HepG2 (cell line): Measurements from ENCODE around the gene SNX19. TPM values are rescaled to one million over a fixed set of nuclear protein-coding genes. Genes with fewer than 3 reads are reported as not detected.

Experiments
- ELF1 ChIP-seq: sonication (generic); formaldehyde crosslinking; IDR thresholded peaks from 2 replicates; pipeline ENCODE4 v1.4.0; 2020; ENCODE audit warnings: missing genetic modification reagents
- GPN1 ChIP-seq: sonication (generic); formaldehyde crosslinking; IDR thresholded peaks from 2 replicates; pipeline ENCODE4 v1.5.1; 2020; ENCODE audit warnings: missing genetic modification reagents, borderline replicate concordance
- HOXA3 ChIP-seq: sonication (generic); formaldehyde crosslinking; IDR thresholded peaks from 2 replicates; pipeline ENCODE4 v1.5.0; 2020; ENCODE audit warnings: missing genetic modification reagents
- KLF16 ChIP-seq, 2 experiments: sonication (generic) in 1 of 2; formaldehyde crosslinking in 1 of 2; IDR thresholded peaks; 2 replicates each; pipeline versions ENCODE4 v1.6.1 to v1.8.0; 2016 to 2023; ENCODE audit warnings: missing genetic modification reagents in 2 of 2, missing compliant biosample characterization in 1 of 2
- NFAT5 ChIP-seq: sonication (generic); formaldehyde crosslinking; IDR thresholded peaks from 2 replicates; pipeline ENCODE4 v1.4.0; 2020; ENCODE audit warnings: missing genetic modification reagents
- SNAPC2 ChIP-seq: sonication (generic); formaldehyde crosslinking; IDR thresholded peaks from 2 replicates; pipeline ENCODE4 v1.8.1; 2022; ENCODE audit warnings: mild to moderate bottlenecking, missing genetic modification reagents
- ZBTB2 ChIP-seq: sonication (generic); formaldehyde crosslinking; IDR thresholded peaks from 2 replicates; pipeline ENCODE4 v1.8.0; 2022; ENCODE audit warnings: low read depth, missing genetic modification reagents
- ZBTB38 ChIP-seq: sonication (generic); formaldehyde crosslinking; IDR thresholded peaks from 2 replicates; pipeline ENCODE4 v1.5.1; 2020; ENCODE audit warnings: mild to moderate bottlenecking, missing genetic modification reagents
- ZNF761 ChIP-seq: sonication (generic); formaldehyde crosslinking; conservative IDR thresholded peaks from 2 replicates; pipeline ENCODE4 v1.4.0; 2020; ENCODE audit warnings: mild to moderate bottlenecking, missing genetic modification reagents
- polyA plus RNA-seq, 8 experiments: library from polyadenylated mRNA; depleted of rRNA in 3 of 8; stranded (reverse) in 7 of 8; unstranded in 1 of 8; fragments of >200 nt; fragmentation: Illumina TruSeq in 4 of 8; extraction: Trizol in 4 of 8; gene quantifications; 2 replicates each; pipeline versions ENCODE4 v1.2.1 to v1.2.3, GENCODE V29; 2011 to 2016; ENCODE audit warnings: low read depth in 4 of 8, missing spikeins in 1 of 8, mixed read lengths in 1 of 8; ENCODE audit not compliant: insufficient read depth in 1 of 8
- total RNA-seq, 5 experiments: library from RNA; depleted of rRNA; stranded (reverse); fragments of >200 nt; fragmentation: Illumina TruSeq; extraction: Trizol; gene quantifications; 2 replicates each; pipeline ENCODE4 v1.2.3, GENCODE V29; 2016; ENCODE audit warnings: low read depth in 1 of 5

SNX19 gene
- total and polyA plus RNA-seq, 2 of the 13 experiments (the other 11 are each of a cell fraction or from before 2014, with no cell fraction given), result 0.13 to 0.27 TPM

GRCh38 chr11:130879836-130880235, 36.4 kb downstream of the SNX19 start (continued):
- TF ChIP-seq ZBTB2 (CRISPR knock-in tag) (no peak), KLF16 (CRISPR knock-in tag; IDR thresholded peaks at IDR 0.05) (no peak), SNAPC2 (CRISPR knock-in tag) (no peak), HOXA3 (no peak), ELF1 (CRISPR knock-in tag) (no peak), NFAT5 (no peak), ZBTB38 (no peak), ZNF761 (CRISPR knock-in tag) (no peak), GPN1 (no peak)
- TF ChIP-seq, all 625 proteins: peak for 0
